ENCODE results near the gene GRID1. TPM values are rescaled to one million over a fixed set of nuclear protein-coding genes. Genes with fewer than 3 reads are reported as not detected.

GRID1 gene
- total RNA-seq, 1 experiment from 2014 or later = 0.07 TPM

DNA sequence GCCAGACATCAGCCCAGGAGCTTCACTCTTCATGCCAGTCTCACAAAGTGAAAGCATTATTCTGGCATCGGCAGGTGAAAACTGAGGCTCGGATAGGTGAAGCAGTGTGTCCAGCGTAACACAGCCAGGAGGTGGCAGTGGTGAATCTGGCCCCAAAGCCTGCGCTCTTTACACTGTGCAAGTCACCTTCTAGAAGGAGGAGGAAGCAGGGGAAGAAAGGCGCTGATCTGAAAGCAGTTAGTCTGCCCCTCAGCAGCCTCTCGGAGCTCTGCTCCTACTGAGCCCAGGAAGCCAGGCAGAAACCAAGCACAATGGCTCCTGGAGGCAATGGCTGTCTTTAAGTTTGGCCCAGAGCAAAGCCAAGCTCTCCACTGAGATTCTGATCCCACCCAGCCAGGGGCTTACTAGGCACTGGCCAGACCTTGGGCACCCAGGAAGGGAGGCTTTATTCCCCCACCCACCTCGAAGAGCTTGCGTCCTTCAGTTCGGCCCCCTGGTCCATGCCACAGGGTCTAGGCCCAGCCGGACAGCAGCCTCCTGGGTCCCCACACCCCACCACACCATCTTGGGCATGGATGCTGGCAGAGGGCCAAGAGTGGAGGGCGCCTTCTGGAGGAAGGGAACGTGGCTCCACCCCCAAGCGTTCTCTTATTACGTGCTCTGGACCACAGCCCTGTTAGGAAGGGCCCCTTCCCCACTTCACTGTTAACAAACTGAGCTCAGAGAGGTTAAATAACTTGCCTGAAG, 104.5 kb downstream of the GRID1 start:
- Histone ChIP-seq H3K4me2 (ENCODE audit: low read depth, low read length, poor library complexity, severe bottlenecking) (no peak overlapping the region), H3K9me2 (replicated peaks; ENCODE audit: insufficient read depth, low read length) (no peaks in the 10 kb centered on the region)
- peak; percentile 78 for DNase-seq

DNA sequence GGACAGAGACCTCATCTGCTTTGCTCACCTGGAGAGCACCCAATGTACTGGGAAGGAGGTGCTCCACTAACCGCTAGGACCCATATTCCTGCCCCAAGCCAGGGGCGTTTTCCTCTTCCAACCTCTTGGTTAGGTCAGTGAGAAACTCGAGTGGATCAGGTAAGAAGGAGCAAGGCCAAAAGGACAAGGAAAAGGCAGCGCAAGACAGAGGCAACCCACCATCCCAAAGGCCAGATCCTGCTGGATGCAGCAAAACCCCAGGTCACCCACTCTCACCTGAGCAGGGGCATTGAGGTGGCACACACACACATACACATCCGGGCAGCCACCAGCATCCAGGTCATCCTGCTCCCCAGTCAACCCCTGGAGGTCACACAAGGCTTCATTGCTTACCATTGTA, 105.1 kb downstream of the GRID1 start:
- Histone ChIP-seq H3K4me2 (ENCODE audit: low read depth, low read length, poor library complexity, severe bottlenecking) (no peak overlapping the region), H3K4me1 (ENCODE audit: low read length) (peaks cover 14% of the 10 kb centered on the region), H3K27ac (ENCODE audit: low read length) (no peak overlapping the region), H3K9me2 (replicated peaks; ENCODE audit: insufficient read depth, low read length) (no peaks in the 10 kb centered on the region), H3K27me3 (ENCODE audit: low read length) (no peaks in the 10 kb centered on the region), H3K4me3 (ENCODE audit: low read length) (no peak overlapping the region), H2AFZ (ENCODE audit: low read length) (no peak overlapping the region), H3K9ac (ENCODE audit: low read length) (no peak overlapping the region), H3K9me3 (ENCODE audit: low read length) (no peaks in the 10 kb centered on the region), H4K20me1 (ENCODE audit: insufficient read depth, low read depth, low read length) (no peaks in the 10 kb centered on the region), H3K36me3 (ENCODE audit: insufficient read depth, low read length) (no peaks in the 10 kb centered on the region), H3K79me2 (ENCODE audit: low read length) (no peaks in the 10 kb centered on the region)
- DNase-seq = no peak

More for the DNA sequence above, 104.5 kb downstream of the GRID1 start:
- no peaks in the 10 kb centered on the region for H3K36me3 ChIP-seq (ENCODE audit: insufficient read depth, low read length)
- H3K9me3 ChIP-seq (ENCODE audit: low read length) = no peaks in the 10 kb centered on the region
- no peaks in the 10 kb centered on the region for H3K79me2 ChIP-seq (ENCODE audit: low read length)
- H3K9ac ChIP-seq (ENCODE audit: low read length) = no peak overlapping the region
- H3K4me3 ChIP-seq (ENCODE audit: low read length) = no peak overlapping the region
- no peak overlapping the region for H2AFZ ChIP-seq (ENCODE audit: low read length)
- no peak overlapping the region for H3K27ac ChIP-seq (ENCODE audit: low read length)
- H4K20me1 ChIP-seq (ENCODE audit: insufficient read depth, low read depth, low read length) = no peaks in the 10 kb centered on the region
- peaks cover 14% of the 10 kb centered on the region for H3K4me1 ChIP-seq (ENCODE audit: low read length)
- no peaks in the 10 kb centered on the region for H3K27me3 ChIP-seq (ENCODE audit: low read length)

DNA sequence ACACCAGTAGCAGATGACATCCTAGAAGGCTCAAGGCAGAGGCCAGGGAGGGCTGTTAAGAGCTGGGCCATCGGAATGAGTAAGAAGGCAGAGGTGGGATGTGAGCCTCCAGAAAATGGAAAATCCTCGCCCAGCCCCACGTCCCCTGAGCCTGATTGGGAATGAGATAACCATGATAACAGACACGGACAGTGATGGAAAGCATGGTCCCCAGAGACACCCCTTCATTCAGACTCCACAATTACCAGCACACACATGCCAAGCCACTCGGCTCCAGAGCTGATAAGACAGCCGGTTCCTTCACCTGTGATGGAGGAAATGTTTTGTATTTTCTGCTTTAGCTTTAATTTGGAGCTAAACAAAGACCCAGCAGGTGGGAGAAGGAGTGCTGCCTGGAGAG, 106.0 kb downstream of the GRID1 start:
- Histone ChIP-seq H3K27me3 (ENCODE audit: low read length) (no peaks in the 10 kb centered on the region), H2AFZ (ENCODE audit: low read length) (no peak overlapping the region), H3K27ac (ENCODE audit: low read length) (no peak overlapping the region), H3K9ac (ENCODE audit: low read length) (no peak overlapping the region), H3K4me1 (ENCODE audit: low read length) (peaks cover 8% of the 10 kb centered on the region), H3K79me2 (ENCODE audit: low read length) (no peaks in the 10 kb centered on the region), H3K36me3 (ENCODE audit: insufficient read depth, low read length) (no peaks in the 10 kb centered on the region), H3K9me2 (replicated peaks; ENCODE audit: insufficient read depth, low read length) (no peaks in the 10 kb centered on the region), H3K4me3 (ENCODE audit: low read length) (no peak overlapping the region), H3K9me3 (ENCODE audit: low read length) (no peaks in the 10 kb centered on the region), H3K4me2 (ENCODE audit: low read depth, low read length, poor library complexity, severe bottlenecking) (no peak overlapping the region), H4K20me1 (ENCODE audit: insufficient read depth, low read depth, low read length) (no peaks in the 10 kb centered on the region)
- no peak for DNase-seq

DNA sequence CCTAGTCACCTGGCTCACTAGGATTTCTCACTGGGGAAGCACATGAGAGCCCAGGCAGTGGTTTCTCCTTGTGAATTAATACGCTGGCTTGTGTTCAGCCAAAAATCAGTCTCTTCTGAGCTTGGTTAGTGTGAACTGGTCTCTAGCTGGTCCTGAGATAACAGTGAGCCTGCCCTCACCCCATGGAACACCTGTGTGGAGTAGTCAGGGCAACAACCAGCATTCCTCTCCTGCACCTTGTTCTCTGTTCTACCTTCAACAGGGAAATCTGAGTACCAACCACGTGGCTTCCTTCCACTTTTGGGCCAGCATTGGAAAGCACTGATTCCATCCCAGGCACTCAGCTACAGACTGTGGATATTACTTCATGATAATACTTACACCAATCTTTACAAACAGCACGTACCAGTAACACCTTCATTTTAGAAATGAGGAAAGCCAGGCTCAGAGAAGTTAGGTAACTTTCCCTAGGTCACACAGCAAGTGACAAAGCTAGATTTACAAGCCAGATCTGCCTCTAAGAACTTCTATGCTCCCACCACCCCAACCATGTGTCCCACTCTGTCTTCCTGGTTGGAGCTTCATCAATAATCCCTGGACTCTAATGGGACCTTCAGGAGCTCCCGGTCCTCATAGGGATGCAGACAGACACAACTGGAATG, 106.6 kb downstream of the GRID1 start:
- Histone ChIP-seq H3K36me3 (ENCODE audit: insufficient read depth, low read length) (no peaks in the 10 kb centered on the region), H3K9me3 (ENCODE audit: low read length) (no peaks in the 10 kb centered on the region), H3K9me2 (replicated peaks; ENCODE audit: insufficient read depth, low read length) (no peaks in the 10 kb centered on the region), H3K9ac (ENCODE audit: low read length) (no peak overlapping the region), H3K27ac (ENCODE audit: low read length) (no peak overlapping the region), H3K4me3 (ENCODE audit: low read length) (no peak overlapping the region), H2AFZ (ENCODE audit: low read length) (no peak overlapping the region), H4K20me1 (ENCODE audit: insufficient read depth, low read depth, low read length) (no peaks in the 10 kb centered on the region), H3K79me2 (ENCODE audit: low read length) (no peaks in the 10 kb centered on the region), H3K4me1 (ENCODE audit: low read length) (peaks cover 2% of the 10 kb centered on the region), H3K4me2 (ENCODE audit: low read depth, low read length, poor library complexity, severe bottlenecking) (no peak overlapping the region), H3K27me3 (ENCODE audit: low read length) (no peaks in the 10 kb centered on the region)
- DNase-seq = no peak

DNA sequence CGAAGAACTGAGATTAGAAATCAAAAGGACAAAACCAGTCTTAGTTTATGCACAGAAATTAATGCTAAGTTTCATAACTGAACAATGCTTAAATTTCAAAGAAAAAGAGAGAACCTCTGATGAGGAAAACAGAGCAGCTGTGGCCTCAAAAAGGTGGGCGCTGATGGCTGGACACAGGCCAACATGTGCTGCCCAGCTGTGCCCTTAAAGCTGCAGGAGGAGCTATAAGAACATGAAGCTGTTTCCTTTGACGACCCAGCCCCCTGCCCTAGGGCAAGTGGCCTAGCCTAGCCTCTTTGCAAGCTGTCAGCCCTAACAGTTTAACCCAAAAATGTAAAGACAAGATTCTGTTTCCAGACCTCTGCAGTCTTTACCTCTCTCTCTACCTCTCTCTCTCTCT, 107.7 kb downstream of the GRID1 start:
- Histone ChIP-seq H3K4me1 (ENCODE audit: low read length) (no peaks in the 10 kb centered on the region), H3K27me3 (ENCODE audit: low read length) (no peaks in the 10 kb centered on the region), H3K4me2 (ENCODE audit: low read depth, low read length, poor library complexity, severe bottlenecking) (no peak overlapping the region), H4K20me1 (ENCODE audit: insufficient read depth, low read depth, low read length) (no peaks in the 10 kb centered on the region), H3K9me3 (ENCODE audit: low read length) (no peaks in the 10 kb centered on the region), H3K4me3 (ENCODE audit: low read length) (no peak overlapping the region), H2AFZ (ENCODE audit: low read length) (no peak overlapping the region), H3K79me2 (ENCODE audit: low read length) (no peaks in the 10 kb centered on the region), H3K9me2 (replicated peaks; ENCODE audit: insufficient read depth, low read length) (no peaks in the 10 kb centered on the region), H3K9ac (ENCODE audit: low read length) (no peak overlapping the region), H3K27ac (ENCODE audit: low read length) (no peak overlapping the region), H3K36me3 (ENCODE audit: insufficient read depth, low read length) (no peaks in the 10 kb centered on the region)
- DNase-seq = no peak

DNA sequence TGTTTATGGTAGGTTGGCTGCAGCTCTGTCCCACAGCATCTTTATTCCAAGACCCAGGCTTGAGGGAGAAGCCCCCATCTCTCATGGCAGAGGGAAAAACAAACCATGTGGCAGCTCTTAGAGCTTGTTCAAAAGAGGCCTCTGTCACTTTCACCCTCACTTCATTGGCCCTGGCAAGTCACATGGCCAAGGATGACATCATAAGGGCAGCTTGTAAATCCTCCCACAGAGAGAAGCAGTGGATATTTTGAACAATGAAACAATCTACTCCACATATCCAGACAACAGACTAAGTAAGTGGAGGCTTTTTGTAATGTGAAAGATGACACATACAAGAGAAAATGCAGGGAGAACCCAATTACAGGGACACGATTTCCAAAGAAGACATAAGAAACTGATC, 108.1 kb downstream of the GRID1 start:
- no peaks in the 10 kb centered on the region for H3K36me3 ChIP-seq (ENCODE audit: insufficient read depth, low read length)
- no peak for DNase-seq

DNA sequence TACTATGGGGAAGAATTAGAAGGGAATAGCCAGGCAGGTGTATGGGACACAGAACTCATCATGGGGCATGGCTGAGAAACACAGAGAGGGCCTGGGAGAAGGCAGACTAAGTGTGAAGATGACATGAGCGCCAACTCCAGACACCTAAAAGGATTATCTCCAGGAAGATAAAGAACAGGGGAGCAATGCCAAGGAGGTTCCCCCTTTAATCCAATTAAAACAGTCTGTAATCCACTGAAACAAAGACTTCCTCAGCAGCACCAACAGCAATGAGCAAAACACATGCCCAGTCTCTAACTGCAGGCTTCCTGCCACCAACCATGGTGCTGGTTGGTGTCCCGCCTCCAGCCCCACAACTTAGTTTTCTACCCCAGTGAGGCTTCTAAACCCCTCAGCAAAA, 108.9 kb downstream of the GRID1 start:
- no peaks in the 10 kb centered on the region for H3K9me2 ChIP-seq (replicated peaks; ENCODE audit: insufficient read depth, low read length)
- H3K27ac ChIP-seq (ENCODE audit: low read length) = no peak overlapping the region
- no peaks in the 10 kb centered on the region for H3K36me3 ChIP-seq (ENCODE audit: insufficient read depth, low read length)
- no peak for DNase-seq
- no peak overlapping the region for H2AFZ ChIP-seq (ENCODE audit: low read length)
- H3K79me2 ChIP-seq (ENCODE audit: low read length) = no peaks in the 10 kb centered on the region
- H3K4me3 ChIP-seq (ENCODE audit: low read length) = no peak overlapping the region
- H4K20me1 ChIP-seq (ENCODE audit: insufficient read depth, low read depth, low read length) = no peaks in the 10 kb centered on the region
- peaks cover under 1% of the 10 kb centered on the region; the same call in 1 of the 2 replicates for H3K4me1 ChIP-seq (ENCODE audit: low read length)
- H3K9me3 ChIP-seq (ENCODE audit: low read length) = no peaks in the 10 kb centered on the region
- no peaks in the 10 kb centered on the region for H3K27me3 ChIP-seq (ENCODE audit: low read length)
- H3K4me2 ChIP-seq (ENCODE audit: low read depth, low read length, poor library complexity, severe bottlenecking) = no peak overlapping the region
- no peak overlapping the region for H3K9ac ChIP-seq (ENCODE audit: low read length)

More for the DNA sequence above, 108.1 kb downstream of the GRID1 start:
- Histone ChIP-seq H3K9me2 (replicated peaks; ENCODE audit: insufficient read depth, low read length) (no peaks in the 10 kb centered on the region), H3K9me3 (ENCODE audit: low read length) (no peaks in the 10 kb centered on the region), H3K79me2 (ENCODE audit: low read length) (no peaks in the 10 kb centered on the region), H3K4me3 (ENCODE audit: low read length) (no peak overlapping the region), H2AFZ (ENCODE audit: low read length) (no peak overlapping the region), H3K4me2 (ENCODE audit: low read depth, low read length, poor library complexity, severe bottlenecking) (no peak overlapping the region), H3K27me3 (ENCODE audit: low read length) (no peaks in the 10 kb centered on the region), H3K9ac (ENCODE audit: low read length) (no peak overlapping the region), H3K4me1 (ENCODE audit: low read length) (no peaks in the 10 kb centered on the region), H3K27ac (ENCODE audit: low read length) (no peak overlapping the region), H4K20me1 (ENCODE audit: insufficient read depth, low read depth, low read length) (no peaks in the 10 kb centered on the region)

DNA sequence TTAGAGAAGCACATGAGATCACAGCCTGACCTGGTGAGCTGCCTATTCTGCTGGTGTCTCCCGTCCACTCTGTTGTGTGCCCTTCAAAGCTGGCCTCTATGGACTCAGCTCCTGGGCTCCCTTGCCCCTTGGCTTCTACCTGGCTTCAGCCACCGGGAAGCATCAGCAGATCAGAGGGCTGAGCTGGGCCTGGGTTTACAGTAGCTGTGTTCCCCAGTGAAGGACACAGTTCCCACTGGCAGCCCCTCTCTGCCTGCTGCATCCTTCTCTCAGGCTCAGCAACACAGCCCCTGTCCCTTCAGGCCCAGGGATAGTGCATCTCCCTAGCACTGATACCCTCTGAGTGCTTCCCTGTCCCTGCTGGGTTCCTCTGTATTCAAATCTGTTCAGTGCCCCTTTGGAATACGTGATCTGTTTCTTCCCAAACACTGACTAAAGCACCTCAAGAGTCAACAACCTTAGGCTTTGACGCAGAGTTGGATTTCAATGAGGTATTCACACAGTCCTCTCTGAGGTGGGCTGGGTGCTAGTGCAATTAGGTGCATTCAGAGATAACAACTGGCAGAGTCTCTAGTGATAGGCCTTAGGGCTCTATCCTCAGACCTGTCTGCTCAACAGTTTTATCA, 109.8 kb downstream of the GRID1 start:
- Histone ChIP-seq H3K9me3 (ENCODE audit: low read length) (no peaks in the 10 kb centered on the region), H3K4me1 (ENCODE audit: low read length) (peaks cover 5% of the 10 kb centered on the region; the same call in 1 of the 2 replicates), H3K9ac (ENCODE audit: low read length) (no peak overlapping the region), H3K4me2 (ENCODE audit: low read depth, low read length, poor library complexity, severe bottlenecking) (no peak overlapping the region), H3K27ac (ENCODE audit: low read length) (no peak overlapping the region), H3K36me3 (ENCODE audit: insufficient read depth, low read length) (no peaks in the 10 kb centered on the region), H2AFZ (ENCODE audit: low read length) (no peak overlapping the region), H4K20me1 (ENCODE audit: insufficient read depth, low read depth, low read length) (no peaks in the 10 kb centered on the region), H3K79me2 (ENCODE audit: low read length) (no peaks in the 10 kb centered on the region), H3K4me3 (ENCODE audit: low read length) (no peak overlapping the region), H3K27me3 (ENCODE audit: low read length) (no peaks in the 10 kb centered on the region), H3K9me2 (replicated peaks; ENCODE audit: insufficient read depth, low read length) (no peaks in the 10 kb centered on the region)
- no peak for DNase-seq

Measured in Karpas-422 (cell line).